Measurements from ENCODE around the gene SUB1.
"Not testable (repeated sequence)": the region's sequence is repeated elsewhere in the genome, so short reads cannot be mapped to it uniquely, and the experiment has no call there.

Gene SUB1

DNA sequence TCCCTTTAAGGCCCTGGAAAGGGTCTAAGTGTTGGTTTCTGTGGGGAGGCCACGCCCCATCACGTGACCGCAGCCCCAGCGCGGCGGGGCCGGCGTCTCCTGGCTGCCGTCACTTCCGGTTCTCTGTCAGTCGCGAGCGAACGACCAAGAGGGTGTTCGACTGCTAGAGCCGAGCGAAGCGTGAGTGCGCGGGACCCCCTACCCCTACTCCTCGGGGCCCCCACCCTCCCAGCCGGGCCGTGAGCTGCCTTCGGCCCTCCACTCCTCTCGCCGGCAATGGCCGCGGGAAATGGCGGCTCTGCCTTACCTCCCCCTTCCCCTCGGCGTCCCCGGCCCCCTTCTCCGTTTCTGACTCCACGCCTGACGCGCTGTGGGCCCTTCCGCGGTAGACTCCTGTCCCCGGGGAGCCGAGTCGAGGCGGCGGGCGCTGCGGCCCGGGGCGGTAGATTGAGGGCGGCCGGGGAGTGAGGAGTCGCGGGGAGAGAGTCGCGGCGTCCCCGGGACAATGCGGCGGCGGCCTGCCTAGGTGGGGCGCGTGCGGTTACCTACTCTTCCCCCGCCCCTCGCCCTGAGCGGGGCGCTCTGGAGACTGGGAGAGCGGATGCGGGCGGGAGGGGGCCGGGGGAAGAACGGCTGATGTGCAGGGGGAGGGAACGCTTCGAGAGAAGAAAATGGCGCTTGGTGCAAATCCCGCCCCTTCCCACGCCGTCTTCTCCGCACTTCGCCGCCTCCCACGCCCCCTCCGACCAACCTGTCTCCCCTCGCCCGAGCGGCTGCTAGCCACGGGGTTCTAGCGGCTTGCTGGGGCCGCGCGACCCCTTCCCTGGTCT lies at the start of gene SUB1:
Gene SUB1, plus strand, starts transcription at position 112 of the 830 bp plus-strand sequence. CDS start 2,956 bp downstream, outside the sequence.
- DNase-seq: peak; percentile 95

DNA sequence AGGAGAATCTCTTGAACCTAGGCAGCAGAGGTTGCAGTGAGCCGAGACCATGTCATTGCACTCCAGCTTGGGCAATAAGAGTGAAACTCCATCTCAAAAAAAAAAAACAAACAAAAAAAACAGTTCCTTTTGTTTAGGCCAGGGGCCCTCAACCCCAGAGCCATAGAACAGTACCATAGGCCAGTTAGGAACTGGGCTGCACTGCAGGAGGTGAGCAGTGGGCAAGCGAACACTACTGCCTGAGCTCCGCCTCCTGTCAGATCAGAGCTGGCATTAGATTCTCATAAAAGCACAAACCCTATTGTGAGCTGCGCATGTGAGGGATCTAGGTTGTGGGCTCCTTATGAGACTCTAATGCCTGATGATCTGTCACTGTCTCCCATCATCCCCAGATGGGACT lies 49.1 kb upstream of the SUB1 start:
- no peak for DNase-seq

DNA sequence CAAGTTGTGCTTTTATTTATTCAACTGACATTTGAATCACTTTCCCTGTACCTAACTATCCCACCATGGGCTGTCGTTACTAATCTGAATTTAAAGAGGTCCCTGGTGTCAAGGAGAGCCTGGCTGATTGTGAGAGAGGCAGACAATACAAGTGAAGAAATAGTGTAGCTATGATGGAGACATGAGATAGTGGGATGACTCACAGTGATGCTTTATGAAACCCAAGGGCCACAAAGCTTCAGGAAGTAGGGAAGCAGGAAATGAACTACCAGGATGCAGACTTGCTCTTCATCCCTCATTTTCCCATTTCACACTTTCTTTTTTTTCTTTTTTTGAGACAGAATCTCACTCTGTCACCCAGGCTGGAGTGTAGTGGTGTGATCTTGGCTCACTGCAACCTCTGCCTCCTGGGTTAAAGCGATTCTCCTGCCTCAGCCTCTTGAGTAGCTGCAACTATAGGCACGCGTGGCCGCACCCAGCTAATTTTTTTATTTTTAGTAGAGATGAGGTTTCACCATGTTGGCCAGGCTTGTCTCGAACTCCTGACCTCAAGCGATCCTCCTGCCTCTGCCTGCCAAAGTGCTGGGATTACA lies 47.8 kb upstream of the SUB1 start:
- not testable (repeated sequence) for DNase-seq

DNA sequence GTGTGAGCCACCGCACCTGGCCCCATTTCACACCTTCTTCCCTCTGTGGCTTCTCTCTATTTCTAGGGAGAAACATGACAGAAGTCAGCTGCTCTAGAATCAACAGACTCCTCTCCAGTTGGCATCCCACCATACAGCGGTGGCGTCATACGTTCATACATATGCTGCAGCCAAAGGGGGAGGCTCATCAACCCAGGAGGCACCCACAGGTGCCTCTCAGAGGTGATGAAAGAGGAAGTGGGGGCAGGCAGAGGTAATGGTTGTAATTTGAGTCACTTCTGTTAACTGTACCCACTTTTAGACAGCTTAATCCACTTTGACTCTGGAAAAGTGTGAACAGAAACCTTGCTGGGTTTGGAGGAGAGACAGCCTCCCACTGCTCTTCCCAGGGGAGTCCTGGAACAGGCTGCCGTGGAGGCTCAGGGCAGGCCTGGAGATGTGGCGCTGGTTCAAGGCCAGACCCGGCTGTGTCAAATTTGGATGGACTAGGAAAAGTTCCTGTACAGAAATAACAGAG lies 47.3 kb upstream of the SUB1 start:
- no peak for DNase-seq

DNA sequence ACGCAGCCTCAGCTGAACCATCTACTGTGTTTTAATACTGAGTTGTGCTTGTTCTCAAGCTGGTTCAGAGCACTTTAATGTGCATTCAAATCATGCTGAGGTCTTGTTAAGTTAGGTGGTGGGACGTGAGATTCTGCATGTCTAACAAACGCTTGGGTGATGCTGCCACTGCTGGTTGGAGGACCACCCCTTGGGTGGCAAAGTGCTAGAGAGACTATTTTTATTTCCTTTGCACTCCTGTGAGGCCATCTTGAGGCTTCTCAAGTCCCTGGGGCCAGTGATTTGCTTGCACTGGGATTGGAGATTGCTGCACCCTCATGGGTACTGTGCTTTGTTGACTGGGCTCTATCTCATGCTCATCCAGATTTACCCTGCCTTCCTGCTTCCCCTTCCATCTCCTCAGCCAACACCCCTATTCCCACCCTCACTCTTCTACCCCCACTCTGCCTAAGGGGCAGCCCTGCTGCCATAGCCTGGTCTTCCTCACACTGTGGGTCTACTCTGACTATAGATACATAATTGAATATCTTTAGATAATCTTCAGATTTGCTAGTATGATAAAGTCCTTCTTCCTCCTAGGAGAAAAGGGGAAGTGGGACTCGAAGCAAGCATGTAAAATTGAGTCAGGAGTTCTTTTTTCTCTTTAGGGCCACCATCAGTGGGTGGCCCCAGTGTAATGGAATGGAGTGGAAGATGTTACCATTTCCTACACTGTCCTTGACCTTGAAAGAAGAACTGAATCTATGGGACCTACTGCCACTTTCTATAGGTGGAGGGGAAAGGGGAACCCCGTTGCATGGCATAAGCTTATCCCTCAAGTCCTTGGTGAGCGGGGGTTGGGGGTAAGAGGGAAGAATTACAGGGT lies 45.1 kb upstream of the SUB1 start:
- no peak for DNase-seq

DNA sequence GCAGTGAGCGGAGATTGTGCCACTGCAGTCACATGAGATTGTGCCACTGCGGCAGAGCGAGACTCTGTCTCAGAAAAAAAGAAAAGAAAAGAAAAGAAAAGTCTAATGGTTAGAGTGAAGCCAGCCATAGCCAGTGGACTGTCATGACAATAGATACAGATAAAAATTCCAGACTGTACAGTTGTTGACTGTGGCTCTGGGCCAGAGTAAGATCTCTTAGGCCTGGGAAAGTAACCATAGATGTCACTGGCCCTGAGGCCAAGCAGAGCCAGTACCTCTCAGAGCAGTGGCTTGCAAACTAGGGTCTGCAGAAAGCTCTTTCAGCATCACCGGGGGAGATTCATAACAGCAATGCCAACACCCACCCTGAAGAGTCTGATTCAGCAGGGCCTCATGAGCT lies 44.1 kb upstream of the SUB1 start:
- no peak for DNase-seq

DNA sequence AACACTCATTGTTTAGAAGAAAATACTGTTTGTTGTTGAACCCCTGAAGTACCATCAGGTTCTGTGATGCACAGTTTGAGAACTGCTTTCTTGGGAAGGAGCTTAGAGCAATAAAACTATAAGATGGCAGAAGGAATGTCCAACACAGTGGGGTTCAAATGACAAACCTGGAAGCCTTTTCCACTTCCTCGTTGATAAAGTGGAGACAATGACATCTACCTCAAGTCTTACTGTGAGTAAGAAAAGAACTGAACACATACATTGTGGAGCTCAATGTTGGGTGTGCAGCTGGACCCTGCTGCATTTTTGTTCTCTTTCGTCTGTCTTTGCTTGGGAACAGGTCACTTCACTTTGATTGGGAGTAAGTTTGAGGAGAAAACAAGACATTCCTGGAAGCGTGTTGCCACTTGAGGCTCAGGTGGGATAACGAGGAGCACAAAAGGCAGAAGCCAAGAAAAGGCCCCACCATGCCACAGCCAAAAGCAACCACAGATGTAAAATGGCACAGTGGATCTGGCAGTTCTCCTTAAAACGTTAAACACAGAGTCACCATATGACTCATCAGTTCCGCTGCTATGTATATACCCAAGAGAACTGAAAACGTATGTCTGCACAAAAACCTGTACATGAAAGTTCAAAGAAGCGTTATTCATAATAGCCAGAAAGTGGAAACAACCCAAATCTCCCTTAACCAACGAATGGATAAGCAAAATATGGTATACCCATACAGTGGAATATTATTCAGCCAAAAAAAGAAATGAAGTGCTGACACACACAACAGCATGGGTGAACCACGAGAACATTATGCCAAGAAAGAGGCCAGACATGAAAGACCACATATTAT lies 42.9 kb upstream of the SUB1 start:
- DNase-seq: no peak

DNA sequence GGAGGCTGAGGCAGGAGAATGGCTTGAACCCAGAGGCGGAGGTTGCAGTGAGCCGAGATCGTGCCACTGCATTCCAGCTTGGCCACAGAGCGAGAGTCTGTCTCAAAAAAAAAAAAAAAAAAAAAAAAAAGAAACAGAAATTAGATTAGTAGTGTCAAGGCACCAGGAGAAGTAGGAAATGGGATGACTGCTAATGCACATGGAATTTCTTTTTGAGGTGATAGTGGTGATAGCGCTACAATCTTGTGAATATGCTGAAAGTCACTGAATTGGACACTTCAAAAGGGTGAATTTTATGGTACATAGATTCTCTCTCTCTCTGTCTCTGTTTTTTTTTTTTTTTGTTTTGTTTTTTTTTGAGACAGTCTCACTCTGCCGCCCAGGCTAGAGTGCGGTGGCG lies 42.1 kb upstream of the SUB1 start:
- DNase-seq: no peak

DNA sequence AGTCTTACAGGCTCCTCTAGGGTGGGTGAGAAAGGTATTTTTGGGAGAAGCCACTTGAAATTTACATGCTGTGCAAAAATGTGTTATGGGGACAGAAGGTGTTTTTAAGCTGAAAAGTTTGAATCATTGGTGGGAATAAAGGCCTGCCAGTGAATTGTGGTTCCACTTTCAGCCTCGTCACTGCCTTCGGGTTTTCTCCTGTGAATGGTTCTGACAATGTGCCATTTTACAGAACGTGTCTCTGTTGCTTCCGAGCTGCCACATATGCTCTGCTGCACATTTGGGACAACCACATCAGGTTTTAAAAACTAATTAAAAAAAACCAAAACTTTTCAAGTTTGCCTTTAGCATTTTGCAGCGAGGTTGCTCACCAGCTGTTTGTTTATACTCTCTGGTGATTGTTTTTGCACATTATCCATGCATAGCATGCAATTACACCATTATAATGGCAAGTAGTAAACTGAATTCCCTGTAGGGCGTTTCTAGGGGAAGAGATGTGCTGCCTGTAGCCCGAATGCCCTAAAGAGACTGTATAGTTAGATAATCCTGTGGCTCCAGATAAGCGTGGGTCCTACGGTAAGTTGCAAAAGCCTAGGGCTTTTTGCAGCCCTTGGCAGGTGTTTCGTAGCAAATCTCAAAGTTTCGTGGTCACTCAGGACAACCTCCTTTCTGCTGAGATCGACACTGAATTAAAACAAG lies 40.1 kb upstream of the SUB1 start:
- no peak for DNase-seq

DNA sequence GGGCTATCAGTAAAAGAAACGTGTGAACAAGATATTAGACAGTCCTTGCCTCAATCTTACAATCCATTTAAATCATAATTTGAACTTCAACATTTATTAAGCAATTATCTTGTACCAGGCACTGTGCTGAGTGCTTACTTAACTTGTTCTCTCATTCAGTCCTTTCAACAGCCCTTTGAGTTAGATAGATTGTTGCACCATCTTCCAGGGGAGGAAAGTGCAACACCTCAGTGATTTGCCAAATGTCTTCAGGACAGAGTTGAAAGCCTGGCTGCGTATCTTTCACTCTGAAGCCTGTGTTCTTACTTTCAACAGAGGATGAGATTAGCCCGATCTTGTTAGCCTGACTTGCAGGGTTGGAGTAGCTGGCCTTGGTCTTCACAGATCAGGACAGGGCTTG lies 34.2 kb upstream of the SUB1 start:
- no peak for DNase-seq

DNA sequence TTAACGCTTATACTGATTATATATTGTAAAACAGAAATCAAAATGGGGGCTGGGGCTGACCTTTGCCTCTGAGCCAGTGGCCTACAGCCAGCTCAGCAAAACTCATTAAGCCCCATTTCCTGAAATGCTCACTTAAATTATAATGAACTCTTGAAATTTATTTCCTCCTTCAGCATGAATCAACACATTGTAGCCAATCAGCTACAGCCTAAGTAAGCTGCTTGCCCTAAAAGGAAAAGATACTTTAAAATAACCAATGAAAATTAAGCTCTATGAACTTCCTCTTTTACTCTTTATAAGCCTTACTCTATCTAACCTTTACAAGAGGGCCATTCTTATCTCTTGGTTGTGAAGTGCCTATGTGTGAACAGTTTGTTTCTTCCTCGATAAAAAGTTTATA lies 33.5 kb upstream of the SUB1 start:
- DNase-seq: no peak

DNA sequence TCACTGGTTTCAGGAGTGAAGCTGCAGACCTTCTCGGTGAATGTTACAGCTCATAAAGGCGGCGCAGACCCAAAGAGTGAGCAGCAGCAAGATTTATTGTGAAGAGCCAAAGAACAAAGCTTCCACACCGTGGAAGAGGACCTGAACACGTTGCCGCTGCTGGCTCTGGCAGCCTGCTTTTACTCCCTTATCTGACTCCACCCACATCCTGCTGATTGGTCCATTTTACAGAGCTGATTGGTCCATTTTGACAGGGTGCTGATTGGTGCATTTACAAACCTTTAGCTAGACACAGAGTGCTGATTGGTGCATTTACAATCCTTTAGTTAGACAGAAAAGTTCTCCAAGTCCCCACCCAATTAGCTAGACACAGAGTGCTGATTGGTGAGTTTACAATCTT lies 32.9 kb upstream of the SUB1 start:
- DNase-seq: not testable (repeated sequence)

DNA sequence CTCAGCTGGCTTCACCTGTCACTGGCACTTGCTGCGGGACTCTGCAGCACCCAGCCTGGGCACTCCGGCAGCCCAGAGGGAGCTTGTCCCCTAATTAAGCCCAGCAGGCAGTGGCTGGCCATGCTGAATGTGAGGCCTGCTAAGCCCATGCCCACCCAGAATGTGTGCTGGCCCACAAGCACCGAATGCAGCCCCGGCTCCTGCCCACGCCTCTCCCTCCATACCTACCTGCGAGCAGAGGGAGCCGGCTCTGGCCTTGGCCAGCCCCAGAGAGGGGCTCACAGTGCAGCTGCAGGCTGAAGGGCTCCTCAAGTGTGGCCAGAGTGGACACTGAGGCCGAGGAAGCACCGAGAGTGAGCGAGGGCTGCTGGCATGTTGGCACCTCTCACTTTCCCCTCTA lies 32.4 kb upstream of the SUB1 start:
- DNase-seq: no peak

DNA sequence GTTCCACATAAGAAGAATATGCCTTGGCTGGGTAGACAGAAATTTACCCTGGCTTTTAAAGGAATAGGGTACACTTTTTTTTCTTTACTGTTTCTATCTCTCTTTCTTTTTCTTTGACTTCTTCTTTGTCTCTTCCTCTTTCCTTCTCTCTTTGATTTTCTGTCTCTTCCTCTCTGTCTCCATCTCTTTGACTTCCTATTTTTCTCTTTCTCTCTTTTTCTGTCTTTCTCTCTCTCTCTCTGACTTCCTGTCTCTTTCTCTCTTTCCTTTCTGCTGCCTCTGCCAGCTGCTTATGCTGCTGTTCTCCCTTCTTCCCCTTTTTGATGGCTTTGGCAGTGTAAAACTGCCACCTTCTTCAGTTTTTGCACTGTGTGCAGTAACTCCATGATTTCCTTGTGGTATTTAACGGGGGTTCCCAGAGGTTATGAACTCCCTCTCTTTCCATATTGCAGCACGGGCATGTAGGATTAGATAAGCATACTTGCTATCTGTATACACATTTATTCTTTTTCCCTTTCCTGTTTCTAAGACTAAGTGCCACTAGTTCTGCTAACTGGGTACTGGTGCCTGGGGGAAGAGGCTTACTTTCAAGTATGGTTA lies 31.1 kb upstream of the SUB1 start:
- DNase-seq: not testable (repeated sequence)

DNA sequence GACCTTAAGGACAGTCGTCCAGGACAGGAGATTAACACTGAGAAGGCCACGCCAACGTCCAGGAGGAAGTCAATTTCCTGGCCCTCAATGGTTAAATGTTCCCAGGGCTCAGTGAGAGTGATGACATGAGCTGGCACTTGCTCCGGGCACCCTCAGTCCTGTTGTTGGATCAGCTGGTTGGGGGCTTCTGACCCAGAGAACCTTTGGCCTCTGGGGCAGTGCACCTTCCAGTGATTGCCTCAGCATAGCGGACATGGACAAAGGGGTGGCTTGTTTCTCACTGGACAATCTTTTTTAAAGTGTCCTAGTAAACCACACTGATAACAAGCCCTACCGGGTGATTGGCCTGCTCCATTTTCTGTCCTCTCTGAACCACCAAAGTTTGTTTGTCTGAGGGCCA lies 28.8 kb upstream of the SUB1 start:
- not testable (repeated sequence) for DNase-seq

DNA sequence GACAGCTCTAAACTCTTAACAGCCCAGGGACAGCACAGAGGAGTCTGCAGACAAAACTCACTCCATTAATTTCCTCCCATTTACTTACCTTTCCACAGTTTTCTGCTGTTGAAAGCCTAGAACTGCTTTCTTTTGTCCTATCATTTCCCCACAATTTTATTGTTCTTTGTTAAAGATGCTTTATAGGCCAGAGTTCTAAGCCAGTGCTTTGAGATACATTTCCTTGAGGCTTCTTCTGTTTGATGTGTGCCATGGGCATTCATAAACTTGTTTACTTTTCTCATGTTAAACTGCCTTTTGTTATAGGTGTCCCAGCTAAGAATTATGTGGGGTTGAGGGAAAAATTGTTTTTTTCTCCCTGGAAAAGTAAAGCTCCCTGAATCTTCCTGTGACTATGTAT lies 25.9 kb upstream of the SUB1 start:
- no peak for DNase-seq

DNA sequence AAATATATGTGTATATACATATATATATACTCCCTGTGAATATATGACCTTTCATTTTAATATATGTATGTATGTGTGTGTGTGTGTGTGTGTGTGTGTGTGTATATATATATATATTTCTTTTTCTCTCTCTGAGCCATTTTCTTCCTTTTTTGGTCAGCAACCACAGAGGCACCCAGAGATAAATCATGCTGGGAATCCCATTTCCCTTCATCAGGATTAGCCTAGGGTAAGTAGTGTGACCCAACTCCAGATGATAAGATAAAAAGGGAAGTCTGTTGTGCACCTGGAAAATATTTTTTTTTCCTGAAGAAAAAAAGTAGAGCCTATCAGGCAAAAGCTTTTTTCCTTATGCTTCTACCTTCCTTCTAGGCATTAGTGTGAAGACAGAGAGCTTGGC lies 25.4 kb upstream of the SUB1 start:
- no peak for DNase-seq

DNA sequence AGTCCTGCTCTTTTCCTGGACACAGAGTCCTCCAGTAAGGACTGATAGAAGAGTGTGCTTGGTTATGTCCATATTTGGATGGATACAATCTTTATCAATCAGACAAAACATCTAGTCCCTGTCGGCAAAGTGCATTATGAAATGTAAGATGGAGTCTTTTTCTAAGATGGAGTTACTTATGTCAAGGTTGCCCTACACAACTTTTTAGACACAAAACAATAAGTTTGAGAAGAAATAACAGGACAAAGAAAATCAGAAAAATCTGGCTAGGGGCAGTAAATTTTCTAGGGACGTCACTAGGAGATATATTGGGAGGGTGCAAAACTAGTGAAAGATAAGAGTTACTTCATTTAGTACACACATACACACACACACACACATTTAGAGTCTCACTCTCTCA lies 23.3 kb upstream of the SUB1 start:
- DNase-seq: no peak

DNA sequence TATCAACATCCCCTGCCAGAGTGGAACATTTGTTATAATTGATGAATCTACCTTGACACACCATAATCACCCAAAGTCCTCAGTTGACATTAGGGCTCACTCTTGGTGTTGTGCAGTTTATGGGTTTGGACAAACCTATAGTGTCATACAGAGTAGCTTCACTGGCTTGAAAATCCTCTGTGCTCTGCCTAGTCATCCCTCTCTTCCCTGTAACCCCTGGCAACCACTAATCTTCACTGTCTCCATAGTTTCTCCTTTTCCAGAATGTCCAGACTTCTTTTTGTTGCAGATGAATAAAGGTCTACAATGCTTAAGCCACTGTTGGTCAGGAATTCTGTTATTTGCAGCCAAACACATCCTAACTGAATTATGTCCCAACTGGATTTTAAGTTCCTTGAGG lies 22.5 kb upstream of the SUB1 start:
- DNase-seq: no peak

DNA sequence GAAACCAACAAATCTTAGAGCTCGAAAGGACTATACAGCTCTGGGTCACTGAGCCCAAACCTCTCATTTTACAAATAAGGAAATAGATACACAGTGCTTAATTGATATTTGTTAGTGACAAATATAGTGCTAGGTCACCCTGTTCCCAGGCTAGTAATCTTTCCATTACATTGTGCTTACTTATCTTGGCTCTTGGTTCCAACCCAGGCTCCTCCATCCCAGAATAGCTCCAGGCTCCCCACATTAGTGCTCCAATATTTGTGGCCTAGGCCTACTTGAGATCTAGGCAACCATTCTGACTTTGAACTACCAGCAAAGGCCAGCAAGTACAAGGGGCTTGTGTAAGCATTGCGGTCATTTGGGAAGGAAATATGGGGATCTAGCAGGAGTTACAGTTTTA lies 21.7 kb upstream of the SUB1 start:
- no peak for DNase-seq

DNA sequence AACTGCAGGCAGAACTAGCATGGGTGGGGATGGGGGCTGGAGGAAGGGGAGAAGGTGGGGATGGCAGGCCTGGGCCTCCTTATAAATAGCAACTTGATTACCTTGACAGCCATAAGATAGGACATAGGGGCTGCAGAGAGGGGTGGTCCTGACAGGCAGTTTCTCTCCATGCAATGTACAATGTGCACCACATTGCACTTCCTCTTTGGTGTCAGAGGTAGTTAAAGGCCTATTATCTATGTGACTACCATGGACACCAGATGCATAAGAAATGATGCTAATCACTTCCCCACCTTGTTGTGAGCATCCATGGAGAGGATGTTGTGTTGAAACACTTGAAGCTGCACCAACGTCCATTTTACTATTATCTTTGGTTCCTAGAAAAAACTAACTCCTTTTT lies 20.2 kb upstream of the SUB1 start:
- DNase-seq: no peak

Data from right forelimb (tissue), 1 donor.